HG03575 (cell line): ENCODE measurements around the gene ZNF784.

Experiments used
- ATAC-seq: cut with Tn5 transposase; IDR thresholded peaks from one replicate; pipeline ENCODE4 v1.9.1; 2021; ENCODE audit not compliant: unreplicated experiment, insufficient number of reproducible peaks, low FRiP score; ENCODE audit errors: extremely low read depth

Gene ZNF784, protein sequence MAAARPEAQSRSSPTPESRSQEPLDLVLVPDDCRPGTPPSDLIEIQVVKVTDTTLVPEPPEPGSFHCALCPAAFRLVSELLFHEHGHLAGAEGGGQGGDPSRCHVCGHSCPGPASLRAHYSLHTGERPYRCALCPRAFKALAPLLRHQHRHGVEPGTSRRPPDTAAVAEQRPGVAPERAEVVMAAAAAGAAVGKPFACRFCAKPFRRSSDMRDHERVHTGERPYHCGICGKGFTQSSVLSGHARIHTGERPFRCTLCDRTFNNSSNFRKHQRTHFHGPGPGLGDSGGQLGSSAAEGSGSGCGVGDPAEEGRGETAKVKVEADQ

DNA sequence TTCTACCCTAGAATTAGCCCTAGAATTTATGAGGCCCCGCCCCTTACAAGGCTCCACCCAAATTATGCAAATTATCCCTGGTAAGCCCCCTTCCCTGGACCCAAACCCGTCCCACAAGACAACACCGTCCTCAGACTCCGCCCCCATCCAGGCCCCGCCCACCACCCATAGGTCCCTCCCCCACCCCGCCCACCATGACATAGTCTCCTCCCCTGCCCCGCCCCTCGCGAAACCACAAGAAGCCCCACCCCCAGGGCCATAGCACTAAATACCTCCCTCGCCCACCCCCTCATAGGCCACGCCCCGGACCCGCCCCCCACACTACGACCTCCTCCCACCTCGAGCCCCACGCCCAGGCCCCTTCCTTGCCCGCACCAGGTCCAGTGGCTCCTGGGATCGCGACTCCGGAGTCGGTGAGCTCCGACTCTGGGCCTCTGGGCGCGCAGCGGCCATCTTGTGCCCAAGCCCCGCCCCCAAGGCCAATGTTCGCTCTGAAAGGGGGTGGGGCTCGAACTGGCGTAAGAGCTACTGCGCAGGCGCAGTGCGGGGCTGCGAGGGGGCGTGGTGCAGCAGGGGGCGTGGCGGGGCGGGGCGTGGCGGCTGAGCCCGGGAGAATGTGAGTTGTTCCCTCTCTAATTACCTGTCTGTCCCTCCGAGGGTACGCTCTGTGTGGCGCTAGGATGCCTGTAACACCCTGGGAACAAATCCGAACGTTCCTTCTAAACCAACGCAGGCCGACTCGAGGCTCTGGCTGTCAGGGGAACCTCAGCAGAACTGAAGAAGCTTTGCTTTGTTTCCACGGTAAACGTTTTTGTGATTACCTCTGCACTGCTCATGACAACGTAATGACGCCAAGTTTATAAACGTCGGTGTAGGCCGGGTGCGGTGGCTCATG lies at the start of gene ZNF784:
Gene ZNF784 (minus strand): TSS at position 458 of the 895 bp plus-strand sequence. CDS start 5 bp downstream, at position 453.
- no peak for ATAC-seq

- ATAC-seq, result no peak
Measured at GRCh38 chr19:55673889-55674288, 49.5 kb upstream of the ZNF784 start.

DNA sequence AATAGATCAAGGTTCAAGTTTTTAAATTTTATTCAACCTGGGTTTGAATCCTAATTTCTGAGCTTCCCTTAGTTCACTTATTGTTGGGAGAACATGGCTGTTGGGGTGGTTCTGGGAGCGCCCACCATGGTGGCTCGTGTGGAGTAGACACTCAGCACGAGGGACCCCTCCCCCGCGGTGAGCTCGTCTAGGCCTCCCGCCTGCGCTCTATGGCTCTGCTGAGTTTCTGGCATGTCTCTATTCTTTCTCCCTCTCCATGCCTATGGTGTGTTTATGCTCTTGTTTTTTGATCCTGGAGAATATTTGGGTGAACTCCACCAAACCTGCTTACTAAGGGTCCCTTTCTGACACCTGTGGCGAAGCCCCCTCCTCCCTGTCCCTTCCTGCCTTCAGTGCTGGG lies 49.1 kb upstream of the ZNF784 start:
- ATAC-seq, result no peak

- no peak for ATAC-seq
Measured at GRCh38 chr19:55672418-55672817, 48.1 kb upstream of the ZNF784 start.

GRCh38 chr19:55671054-55671378 lies 46.6 kb upstream of the ZNF784 start:
- no peak for ATAC-seq

DNA sequence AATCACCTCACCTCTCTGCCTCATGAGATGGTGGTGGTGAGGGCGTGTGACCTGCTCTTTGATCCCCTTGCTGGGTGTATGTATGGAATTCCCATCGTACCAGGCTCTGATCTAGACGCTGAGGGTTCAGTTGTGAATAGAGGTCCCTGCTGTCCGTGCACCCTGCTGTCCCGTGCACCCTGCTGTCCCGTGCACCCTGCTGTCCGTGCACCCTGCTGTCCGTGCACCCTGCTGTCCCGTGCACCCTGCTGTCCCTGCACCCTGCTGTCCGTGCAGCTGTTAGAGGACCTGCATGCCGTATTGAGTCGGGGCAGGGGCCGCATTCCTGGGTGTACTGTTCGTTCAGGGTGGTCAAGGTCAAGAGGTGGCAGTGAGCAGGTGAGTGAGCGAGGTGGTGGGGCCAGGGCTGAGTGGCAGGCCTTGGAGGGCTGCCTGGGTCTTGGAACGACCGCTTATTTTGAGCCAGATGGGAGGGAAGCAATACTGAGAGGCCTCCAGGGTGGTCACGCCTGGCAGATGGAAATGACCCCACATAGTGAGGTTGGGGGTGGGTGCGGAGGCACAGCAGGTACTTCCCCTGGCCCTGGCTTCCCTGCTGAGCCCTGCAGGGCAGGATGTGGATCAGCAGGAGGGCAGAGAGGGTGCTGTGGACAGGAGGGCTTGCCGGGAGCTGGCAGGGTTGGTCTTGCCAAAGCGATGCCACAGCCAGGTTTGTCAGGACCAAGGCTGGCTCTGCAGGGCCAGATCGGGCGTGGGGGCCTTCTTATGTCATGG lies 46.1 kb upstream of the ZNF784 start:
- no peak for ATAC-seq

DNA sequence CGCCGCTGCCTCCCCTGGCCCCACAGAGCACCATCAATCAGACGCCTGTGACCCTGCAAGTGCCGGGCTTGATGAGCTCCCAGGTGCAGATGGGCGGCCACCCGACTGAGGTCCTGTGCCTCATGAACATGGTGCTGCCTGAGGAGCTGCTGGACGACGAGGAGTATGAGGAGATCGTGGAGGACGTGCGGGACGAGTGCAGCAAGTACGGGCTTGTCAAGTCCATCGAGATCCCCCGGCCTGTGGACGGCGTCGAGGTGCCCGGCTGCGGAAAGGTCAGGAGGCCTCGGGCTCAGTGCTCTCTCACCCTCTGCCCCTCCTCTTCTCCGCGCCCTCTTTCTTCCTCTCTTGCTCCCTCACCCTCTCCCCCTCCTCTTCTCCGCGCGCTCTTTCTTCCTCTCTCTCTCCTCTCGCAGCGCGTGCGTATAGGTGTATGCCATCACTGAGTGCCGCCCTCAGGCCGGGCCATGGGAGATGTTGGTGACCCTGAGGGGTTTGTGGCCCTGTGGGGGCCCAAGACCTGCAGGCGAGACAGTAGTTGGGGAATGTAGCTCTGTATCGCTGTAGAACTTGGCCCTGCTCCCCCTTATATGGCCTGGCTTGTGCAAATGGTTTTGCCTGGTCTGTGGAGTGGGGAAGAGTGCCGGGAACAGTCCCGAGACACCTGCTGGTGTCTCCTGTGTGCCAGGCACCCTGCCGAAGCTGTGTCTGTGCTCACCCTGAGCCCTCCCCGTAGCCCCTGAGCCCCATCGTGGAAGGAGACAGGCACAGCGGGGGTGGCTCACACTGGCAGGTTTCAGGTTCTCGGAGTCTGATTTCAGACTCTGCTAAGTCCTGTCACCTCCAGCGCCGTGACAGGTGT lies 45.3 kb upstream of the ZNF784 start:
- no peak for ATAC-seq

GRCh38 chr19:55668603-55669348 lies 44.4 kb upstream of the ZNF784 start:
- ATAC-seq, result no peak

DNA sequence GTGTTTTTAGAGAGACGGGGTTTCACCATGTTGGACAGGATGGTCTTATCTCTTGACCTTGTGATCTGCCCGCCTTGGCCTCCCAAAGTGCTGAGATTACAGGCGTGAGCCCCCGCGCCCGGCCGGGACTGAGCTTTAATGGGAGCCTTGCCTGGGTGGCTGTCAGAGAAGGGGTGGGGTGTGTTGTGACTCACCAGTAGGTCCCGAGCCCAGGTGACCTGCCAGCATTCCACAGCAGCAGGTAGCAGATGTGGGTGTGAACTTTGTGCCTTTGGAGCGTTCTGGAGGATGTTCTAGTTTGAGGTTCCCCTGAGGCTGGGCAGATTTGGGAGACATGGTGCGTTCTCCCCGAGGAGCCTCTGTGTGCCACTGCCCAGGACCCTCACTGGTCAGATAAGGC lies 43.6 kb upstream of the ZNF784 start:
- ATAC-seq, result no peak

DNA sequence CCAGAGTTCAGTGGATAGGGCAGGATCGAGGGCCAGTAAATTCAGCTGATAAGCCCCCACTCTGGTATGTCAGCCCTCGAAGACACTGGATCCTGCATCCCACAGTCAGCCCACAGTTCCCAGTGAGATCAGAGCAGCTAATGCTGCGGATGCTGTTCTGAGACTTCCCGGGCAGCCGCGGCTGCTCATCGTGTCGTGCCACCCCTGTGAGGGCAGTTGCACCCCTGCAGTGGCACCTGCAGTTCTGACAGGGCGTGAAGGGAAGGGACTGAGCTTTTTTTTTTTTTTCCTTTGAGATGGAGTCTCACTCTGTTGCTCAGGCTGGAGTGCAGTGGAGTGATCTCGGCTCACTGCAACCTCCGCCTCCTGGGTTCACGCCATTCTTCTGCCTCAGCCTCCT lies 43.1 kb upstream of the ZNF784 start:
- ATAC-seq, result no peak

GRCh38 chr19:55667006-55667381 lies 42.6 kb upstream of the ZNF784 start:
- ATAC-seq, result no peak

DNA sequence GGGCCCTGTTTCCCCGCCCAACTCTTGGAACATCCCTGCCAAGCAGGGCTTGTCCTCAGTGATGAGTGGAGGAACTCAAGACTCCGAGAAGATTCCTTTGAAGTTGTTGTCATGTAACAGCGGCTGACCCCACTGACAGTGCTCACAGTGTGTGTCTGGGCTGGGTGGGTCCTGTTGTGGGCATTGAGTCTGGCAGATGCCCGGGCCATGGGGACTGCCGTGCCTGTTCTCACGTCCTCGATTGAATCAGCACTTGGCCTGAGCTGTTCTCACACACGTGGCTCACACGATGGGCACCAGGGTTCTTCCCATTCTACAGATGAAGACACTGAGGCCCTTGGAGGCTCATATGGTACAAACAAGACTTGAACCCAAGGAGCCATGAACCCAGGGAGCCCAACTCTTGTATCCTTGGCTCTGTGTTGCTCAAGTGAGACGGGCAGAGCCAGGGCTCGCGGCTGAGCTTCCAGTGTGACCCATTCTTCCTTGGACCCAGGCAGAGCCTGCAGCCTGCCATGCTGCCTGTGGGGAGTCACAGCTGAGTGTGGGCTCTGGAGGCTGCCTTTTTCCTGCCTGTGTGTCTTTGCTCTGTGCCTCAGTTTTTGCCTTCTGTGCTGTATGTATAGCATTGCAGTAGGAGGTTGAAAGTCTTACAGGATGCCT lies 42.1 kb upstream of the ZNF784 start:
- no peak for ATAC-seq

DNA sequence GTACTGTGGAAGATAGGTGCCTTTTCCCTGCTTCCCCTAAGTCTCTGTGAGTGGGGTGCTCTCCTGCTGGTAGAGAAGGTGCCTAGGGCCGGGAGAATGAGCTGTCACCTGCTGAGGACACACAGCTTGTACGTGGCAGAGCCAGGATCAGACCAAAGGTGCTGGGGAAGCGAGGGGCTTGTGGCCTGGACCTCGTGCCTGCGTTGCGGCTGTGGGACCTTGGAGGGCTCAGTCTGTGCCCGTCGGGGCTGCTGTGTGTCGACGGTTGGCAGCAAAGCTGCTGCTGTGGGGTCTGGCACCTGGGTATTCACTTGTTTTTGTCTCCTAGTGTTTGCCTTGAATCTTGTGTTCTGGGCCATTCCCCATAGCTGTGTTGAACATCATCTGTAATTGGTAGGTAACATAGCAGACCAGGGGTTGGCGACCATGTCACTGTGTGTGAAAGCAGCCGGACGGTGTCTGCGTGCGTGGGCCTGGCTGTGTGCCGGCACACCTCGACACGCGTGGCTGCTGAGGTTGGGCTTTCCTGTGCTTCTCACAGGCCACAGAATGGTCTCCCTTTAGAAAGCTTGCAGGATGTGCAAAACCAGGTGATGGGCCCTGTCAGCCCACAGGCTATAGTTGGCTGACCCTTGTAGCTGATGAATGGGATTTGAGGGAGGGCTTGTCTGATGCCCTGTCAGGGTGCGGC lies 39.6 kb upstream of the ZNF784 start:
- no peak for ATAC-seq

- ATAC-seq, result no peak
Measured at GRCh38 chr19:55661826-55662225, 37.5 kb upstream of the ZNF784 start.

DNA sequence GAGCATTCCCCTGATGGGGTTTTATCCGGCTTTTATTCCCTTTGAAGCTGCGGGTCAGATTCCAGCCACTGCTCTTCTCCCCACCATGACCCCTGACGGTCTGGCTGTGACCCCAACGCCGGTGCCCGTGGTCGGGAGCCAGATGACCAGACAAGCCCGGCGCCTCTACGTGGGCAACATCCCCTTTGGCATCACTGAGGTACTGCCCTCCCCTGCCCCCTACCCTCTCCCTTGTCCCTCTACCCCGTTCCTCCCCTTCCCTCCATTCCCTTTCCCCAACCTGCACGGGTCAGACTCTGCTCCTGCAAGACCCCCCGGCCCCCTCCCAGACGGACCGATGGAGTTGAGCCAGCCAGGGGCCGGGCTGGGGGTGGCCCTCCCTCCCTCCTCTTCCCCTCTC lies 36.6 kb upstream of the ZNF784 start:
- no peak for ATAC-seq

DNA sequence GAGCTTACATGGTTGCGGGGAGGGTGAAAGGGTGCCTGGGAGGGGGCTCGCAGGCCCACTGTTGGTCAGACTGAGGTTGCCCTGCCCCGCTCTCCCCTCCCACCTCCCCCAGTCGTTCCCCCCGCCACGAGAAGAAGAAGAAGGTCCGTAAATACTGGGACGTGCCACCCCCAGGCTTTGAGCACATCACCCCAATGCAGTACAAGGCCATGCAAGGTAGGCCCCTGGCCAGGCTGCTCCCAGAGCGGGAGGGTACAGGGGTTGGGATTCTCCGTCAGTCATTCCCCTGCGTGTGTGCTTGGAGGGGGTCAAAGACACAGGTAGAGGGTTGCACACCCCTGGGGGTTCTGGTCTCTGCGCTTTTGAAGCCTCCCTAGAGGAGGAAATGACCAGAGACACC lies 36.0 kb upstream of the ZNF784 start:
- ATAC-seq, result no peak

- no peak for ATAC-seq
Measured at GRCh38 chr19:55659822-55660221, 35.5 kb upstream of the ZNF784 start.
